HCT116 (cell line): ENCODE results near the gene TNFSF12. TPM values are rescaled to one million over a fixed set of nuclear protein-coding genes. Genes with fewer than 3 reads are reported as not detected.

Experiments used
- ATAC-seq: fragments of 200-7000 bp; cut with Tn5 transposase; 2 replicates; pipeline ENCODE4 v1.9.1; 2020; ENCODE audit warnings: mild to moderate bottlenecking, moderate library complexity
- BruUV-seq: library from RNA; stranded (reverse); fragments of 400-500 nt; replicated peaks from 2 replicates; lab custom pipeline; 2021; lab: Mats Ljungman, UMichigan
- CTCF ChIA-PET: fragments of 300-600 bp; sonication (Branson Sonifier 250); formaldehyde crosslinking; loops from one replicate; lab custom pipeline; 2021; ENCODE audit warnings: antibody characterized with exemption; lab: Charles Lee
- POLR2A ChIA-PET: fragments of 300-600, 350-600 bp; sonication (Branson Sonifier 250); formaldehyde crosslinking; loops from one replicate; lab custom pipeline; 2021; ENCODE audit warnings: antibody characterized with exemption; lab: Charles Lee
- RAD21 ChIA-PET, 2 experiments: fragments of 300-600 bp; sonication (Branson Sonifier 250); formaldehyde crosslinking; loops; one replicate each; lab custom pipeline; 2023; ENCODE audit warnings: low total read pairs in 2 of 2; ENCODE audit not compliant: uncharacterized antibody in 2 of 2, unreplicated experiment in 2 of 2, low non-redundant PET in 1 of 2; lab: Charles Lee
- DNase-seq: peaks from one replicate; pipeline ENCODE4 v3.0.0-alpha.2; 2010; ENCODE audit warnings: low read depth, low spot score
- H2AFZ ChIP-seq: fragments of 200-600 bp; shearing (Covaris generic), sonication (generic); 2 replicates; pipeline ENCODE4 v1.6.1; 2017; ENCODE audit warnings: low read depth, mixed run types, mixed read lengths, antibody characterized with exemption, low read length; ENCODE audit not compliant: poor library complexity, severe bottlenecking
- H3K27ac ChIP-seq: 2 replicates; pipeline ENCODE4 v1.5.1; 2012; ENCODE audit warnings: low read depth, low read length
- H3K27me3 ChIP-seq: fragments of 200-600 bp; sonication (generic); 2 replicates; pipeline ENCODE4 v1.6.1; 2016; ENCODE audit warnings: mixed run types, low read length, mixed read lengths; ENCODE audit not compliant: insufficient read depth
- H3K36me3 ChIP-seq, 2 experiments: fragments of 200-500 bp in 1 of 2; fragments of 200-600 bp in 1 of 2; sonication (Bioruptor generic) in 1 of 2; sonication (generic) in 1 of 2; 2 replicates each; pipeline versions ENCODE4 v1.5.1 to v1.6.1; 2014 to 2016; ENCODE audit warnings: low read length in 2 of 2, inconsistent platforms in 1 of 2, mixed read lengths in 1 of 2, mixed run types in 1 of 2; ENCODE audit not compliant: insufficient read depth in 2 of 2, control insufficient read depth in 1 of 2
- H3K4me1 ChIP-seq, 2 experiments: fragments of 200-600 bp in 1 of 2; sonication (generic) in 1 of 2; 2 replicates each; pipeline versions ENCODE4 v1.5.1 to v1.6.1; 2012 to 2017; ENCODE audit warnings: low read length in 2 of 2, inconsistent platforms in 1 of 2, mild to moderate bottlenecking in 1 of 2, mixed read lengths in 1 of 2, mixed run types in 1 of 2, moderate library complexity in 1 of 2; ENCODE audit not compliant: insufficient read depth in 2 of 2, control insufficient read depth in 1 of 2
- H3K4me2 ChIP-seq: fragments of 200-600 bp; sonication (generic); 2 replicates; pipeline ENCODE4 v1.6.1; 2017; ENCODE audit warnings: mixed run types, low read length, mixed read lengths
- H3K4me3 ChIP-seq, 2 experiments: fragments of 200-600 bp in 1 of 2; sonication (generic) in 1 of 2; replicated peaks in 1 of 2; 2 replicates each; pipeline ENCODE4 v1.5.1; 2011 to 2016; ENCODE audit warnings: low read length in 2 of 2, control low read depth in 1 of 2, low read depth in 1 of 2, mild to moderate bottlenecking in 1 of 2, mixed read lengths in 1 of 2, mixed run types in 1 of 2
- H3K79me2 ChIP-seq: fragments of 200-600 bp; sonication (generic); 2 replicates; pipeline ENCODE4 v1.6.1; 2017; ENCODE audit warnings: mild to moderate bottlenecking, mixed run types, low read length, moderate library complexity, mixed read lengths; ENCODE audit not compliant: insufficient read depth
- H3K9ac ChIP-seq: fragments of 200-600 bp; sonication (generic); 2 replicates; pipeline ENCODE4 v1.6.1; 2016; ENCODE audit warnings: low read length, mixed read lengths
- H3K9me2 ChIP-seq: fragments of 200-600 bp; sonication (generic), shearing (Covaris generic); 2 replicates; pipeline ENCODE4 v1.6.1; 2017; ENCODE audit warnings: mixed run types, mild to moderate bottlenecking, moderate library complexity; ENCODE audit not compliant: insufficient read depth
- H3K9me3 ChIP-seq, 2 experiments: fragments of 200-500 bp in 1 of 2; fragments of 200-600 bp in 1 of 2; sonication (Bioruptor generic) in 1 of 2; sonication (generic) in 1 of 2; 2 replicates each; pipeline ENCODE4 v1.6.1; 2014 to 2017; ENCODE audit warnings: low read length in 2 of 2, mixed read lengths in 2 of 2, inconsistent platforms in 1 of 2, low read depth in 1 of 2, mild to moderate bottlenecking in 1 of 2, mixed run types in 1 of 2, moderate library complexity in 1 of 2; ENCODE audit not compliant: control insufficient read depth in 1 of 2, insufficient read depth in 1 of 2
- H4K20me1 ChIP-seq: fragments of 200-600 bp; sonication (generic), shearing (Covaris generic); 2 replicates; pipeline ENCODE4 v1.6.1; 2017; ENCODE audit warnings: mixed run types, mild to moderate bottlenecking, moderate library complexity; ENCODE audit not compliant: insufficient read depth
- CBX3 ChIP-seq: IDR thresholded peaks from 2 replicates; pipeline ENCODE4 v1.6.1; 2012; ENCODE audit warnings: low read depth
- CTCF ChIP-seq, 3 experiments: fragments of 200-600 bp in 1 of 3; sonication (generic) in 1 of 3; IDR thresholded peaks in 2 of 3; conservative IDR thresholded peaks in 1 of 3; 2 replicates each; pipeline ENCODE4 v1.5.1; 2012 to 2017; ENCODE audit warnings: low read depth in 2 of 3, low read length in 2 of 3, antibody characterized with exemption in 1 of 3, borderline replicate concordance in 1 of 3, control low read depth in 1 of 3, mild to moderate bottlenecking in 1 of 3, mixed read lengths in 1 of 3, mixed run types in 1 of 3, moderate library complexity in 1 of 3; ENCODE audit not compliant: insufficient read depth in 1 of 3
- EGR1 ChIP-seq: IDR thresholded peaks from 2 replicates; pipeline ENCODE4 v1.6.1; 2012; ENCODE audit warnings: low read depth
- ELF1 ChIP-seq: IDR thresholded peaks from 2 replicates; pipeline ENCODE4 v1.6.1; 2012; ENCODE audit warnings: low read depth, borderline replicate concordance
- EZH2 ChIP-seq: fragments of 200-600 bp; sonication (generic); IDR thresholded peaks from 2 replicates; pipeline ENCODE4 v1.6.1; 2017; ENCODE audit warnings: antibody characterized with exemption, mixed run types
- FOSL1 ChIP-seq: IDR thresholded peaks from 2 replicates; pipeline ENCODE4 v1.6.1; 2012; ENCODE audit warnings: low read depth
- JUND ChIP-seq: IDR thresholded peaks from 2 replicates; pipeline ENCODE4 v1.6.1; 2012
- MAX ChIP-seq: IDR thresholded peaks from 2 replicates; pipeline ENCODE4 v1.6.1; 2012
- POLR2A ChIP-seq: IDR thresholded peaks from 2 replicates; pipeline ENCODE4 v1.7.0; 2011; ENCODE audit warnings: borderline replicate concordance; ENCODE audit not compliant: insufficient read depth, insufficient read length; ENCODE audit errors: extremely low read depth
- POLR2AphosphoS5 ChIP-seq: IDR thresholded peaks from 2 replicates; pipeline ENCODE4 v1.6.1; 2011; ENCODE audit warnings: mild to moderate bottlenecking, low read depth, low read length, moderate library complexity
- REST ChIP-seq: IDR thresholded peaks from 2 replicates; pipeline ENCODE4 v1.6.1; 2012; ENCODE audit warnings: low read depth
- SIN3A ChIP-seq: IDR thresholded peaks from 2 replicates; pipeline ENCODE4 v1.6.1; 2012; ENCODE audit warnings: low read depth
- SP1 ChIP-seq: IDR thresholded peaks from 2 replicates; pipeline ENCODE4 v1.6.1; 2012; ENCODE audit warnings: low read depth
- SRF ChIP-seq: IDR thresholded peaks from 2 replicates; pipeline ENCODE4 v1.6.1; 2012; ENCODE audit warnings: low read depth
- TCF7L2 ChIP-seq: IDR thresholded peaks from 2 replicates; pipeline ENCODE4 v1.7.0; 2011; ENCODE audit warnings: borderline replicate concordance, inconsistent platforms; ENCODE audit not compliant: insufficient read depth, insufficient read length; ENCODE audit errors: extremely low read depth
- ZFX ChIP-seq: fragments of 450-650 bp; IDR thresholded peaks from 2 replicates; pipeline ENCODE4 v1.6.1; 2017
- ZNF274 ChIP-seq: fragments of 200-500 bp; sonication (Bioruptor generic); IDR thresholded peaks from 2 replicates; pipeline ENCODE4 v1.6.1; 2014; ENCODE audit warnings: mild to moderate bottlenecking, low read depth, low read length, inconsistent platforms
- intact Hi-C: fragments of 100-400 bp; cut with micrococcal nuclease; formaldehyde crosslinking; loops from 2 replicates; pipeline ENCODE4 v1.10.0; 2022
- total RNA-seq: library from RNA; stranded (reverse); gene quantifications from one replicate; pipeline ENCODE4 v1.2.1, GENCODE V29; 2021; ENCODE audit not compliant: unreplicated experiment

Gene TNFSF12
- total RNA-seq, 1 experiment from 2014 or later = 12.3 TPM

- H3K9me2 ChIP-seq = no peaks in the 10 kb centered on the region
- H3K27me3 ChIP-seq = no peaks in the 10 kb centered on the region
- no TSS peak for BruUV-seq
- H3K4me1 ChIP-seq = no peaks in the 10 kb centered on the region
- no peak overlapping the region for H3K4me3 ChIP-seq
- H2AFZ ChIP-seq = no peak overlapping the region
- ChIA-PET RAD21 (no interaction called here), POLR2A (no interaction called here), CTCF (interaction anchor here (0.7 kb wide), 1 partner anchor 52 kb away, joined by 3 read pairs; no protein-coding TSS in a partner anchor)
- intact Hi-C loops = no loop called here
- H3K79me2 ChIP-seq = peaks cover 19% of the 10 kb centered on the region; the same call in 1 of the 2 replicates
- DNase-seq (no peak), ATAC-seq (no peak)
- H4K20me1 ChIP-seq = no peaks in the 10 kb centered on the region
- H3K4me2 ChIP-seq = no peak overlapping the region
- H3K9me3 ChIP-seq = no peaks in the 10 kb centered on the region
- no peak overlapping the region for H3K9ac ChIP-seq
- TF ChIP-seq POLR2A (no peak), ELF1 (no peak), ZNF274 (no peak), EGR1 (no peak), SP1 (no peak), MAX (no peak), CBX3 (no peak), ZFX (no peak), CTCF (IDR thresholded peaks at IDR 0.05 in 2 of 3, conservative IDR thresholded peaks at IDR 0.05 in 1 of 3; ENCODE audit: borderline replicate concordance in 1 of 3, insufficient read depth in 1 of 3, low read depth in 2 of 3, low read length in 2 of 3) (no peak), JUND (no peak), SIN3A (no peak), FOSL1 (no peak), REST (no peak), SRF (no peak), EZH2 (no peak), TCF7L2 (no peak), POLR2AphosphoS5 (no peak)
- no peak overlapping the region for H3K27ac ChIP-seq
- peaks cover 66 to 81% of the 10 kb centered on the region in 2 experiments for H3K36me3 ChIP-seq
Observed at GRCh38 chr17:7508846-7509245, 40.0 kb upstream of the TNFSF12 start.
